NCI-H1417 treated with DMSO at 0.1 percent for 48 hours (cell line): ENCODE data around the gene TRIM49C.
"Not testable (repeated sequence)": the region's sequence is repeated elsewhere in the genome, so short reads cannot be mapped to it uniquely, and the experiment has no call there.

Source experiments
- DNase-seq: peaks from one replicate; lab custom pipeline; 2025; lab: John Stamatoyannopoulos, UW

TRIM49C gene

GRCh38 chr11:90030806-90031205 lies at the start of gene TRIM49C:
TRIM49C (plus strand) TSS chr11:90031106; CDS start chr11:90035212, 4,106 bp downstream.
- DNase-seq: not testable (repeated sequence)

GRCh38 chr11:90024184-90024583 lies 6.7 kb upstream of the TRIM49C start:
- not testable (repeated sequence) for DNase-seq

GRCh38 chr11:90051591-90052209 lies 20.8 kb downstream of the TRIM49C start:
- not testable (repeated sequence) for DNase-seq

- not testable (repeated sequence) for DNase-seq
Observed at GRCh38 chr11:90052311-90052710, 21.4 kb downstream of the TRIM49C start.

GRCh38 chr11:90053545-90053944 lies 22.6 kb downstream of the TRIM49C start:
- not testable (repeated sequence) for DNase-seq

GRCh38 chr11:90085650-90086049 lies 54.7 kb downstream of the TRIM49C start, which contains the start of gene UBTFL1:
UBTFL1 (plus strand) TSS chr11:90085950; CDS start chr11:90085950, 0 bp downstream.
- not testable (repeated sequence) for DNase-seq

- not testable (repeated sequence) for DNase-seq
Observed at GRCh38 chr11:90088731-90089130, 57.8 kb downstream of the TRIM49C start.
